Measurements from ENCODE around the gene MYO1D.
"Not testable (repeated sequence)": the region's sequence is repeated elsewhere in the genome, so short reads cannot be mapped to it uniquely, and the experiment has no call there.

Gene MYO1D

GRCh38 chr17:32651084-32651483 is 225.8 kb downstream of the MYO1D start:
- no peaks in the 10 kb centered on the region for H3K27me3 ChIP-seq (ENCODE audit: control insufficient read depth in 1 of 2, insufficient read depth in 2 of 2, low read length in 2 of 2)
- H3K9ac ChIP-seq (ENCODE audit: low read length in 2 of 2) = no peak overlapping the region
- H3K36me3 ChIP-seq (ENCODE audit: control insufficient read depth in 2 of 2, insufficient read depth in 2 of 2, low read length in 2 of 2) = peaks cover 5 to 6% of the 10 kb centered on the region in 2 donors
- H3K4me3 ChIP-seq (ENCODE audit: low read length in 2 of 2) = no peak overlapping the region
- H3K4me1 ChIP-seq (ENCODE audit: control insufficient read depth, insufficient read depth, low read length) = no peaks in the 10 kb centered on the region
- peaks cover 0 to 4% of the 10 kb centered on the region in 2 donors for H3K9me3 ChIP-seq (ENCODE audit: control insufficient read depth in 2 of 2, low read length in 2 of 2)
- H3K27ac ChIP-seq (ENCODE audit: low read length) = no peak overlapping the region

GRCh38 chr17:32648450-32648849 is 228.5 kb downstream of the MYO1D start:
- no peak overlapping the region for H3K4me3 ChIP-seq (ENCODE audit: low read length in 2 of 2)
- H3K9ac ChIP-seq (ENCODE audit: low read length in 2 of 2) = no peak overlapping the region
- no peaks in the 10 kb centered on the region for H3K4me1 ChIP-seq (ENCODE audit: control insufficient read depth, insufficient read depth, low read length)
- H3K36me3 ChIP-seq (ENCODE audit: control insufficient read depth in 2 of 2, insufficient read depth in 2 of 2, low read length in 2 of 2) = peaks cover 3 to 5% of the 10 kb centered on the region in 2 donors
- H3K9me3 ChIP-seq (ENCODE audit: control insufficient read depth in 2 of 2, low read length in 2 of 2) = peaks cover 0 to 4% of the 10 kb centered on the region in 2 donors
- H3K27ac ChIP-seq (ENCODE audit: low read length) = no peak overlapping the region
- H3K27me3 ChIP-seq (ENCODE audit: control insufficient read depth in 1 of 2, insufficient read depth in 2 of 2, low read length in 2 of 2) = no peaks in the 10 kb centered on the region

GRCh38 chr17:32646941-32647340 is 230.0 kb downstream of the MYO1D start:
- Histone ChIP-seq H3K27me3 (ENCODE audit: control insufficient read depth in 1 of 2, insufficient read depth in 2 of 2, low read length in 2 of 2) (no peaks in the 10 kb centered on the region), H3K4me3 (ENCODE audit: low read length in 2 of 2) (no peak overlapping the region), H3K9ac (ENCODE audit: low read length in 2 of 2) (no peak overlapping the region), H3K36me3 (ENCODE audit: control insufficient read depth in 2 of 2, insufficient read depth in 2 of 2, low read length in 2 of 2) (peaks cover 3 to 5% of the 10 kb centered on the region in 2 donors), H3K27ac (ENCODE audit: low read length) (no peak overlapping the region), H3K4me1 (ENCODE audit: control insufficient read depth, insufficient read depth, low read length) (no peaks in the 10 kb centered on the region), H3K9me3 (ENCODE audit: control insufficient read depth in 2 of 2, low read length in 2 of 2) (peaks cover 0 to 4% of the 10 kb centered on the region in 2 donors)

GRCh38 chr17:32641514-32641913 is 235.4 kb downstream of the MYO1D start:
- not testable (repeated sequence) for H3K9ac ChIP-seq (ENCODE audit: low read length in 2 of 2); H3K4me3 ChIP-seq (ENCODE audit: low read length in 2 of 2); H3K9me3 ChIP-seq (ENCODE audit: control insufficient read depth in 2 of 2, low read length in 2 of 2); H3K27me3 ChIP-seq (ENCODE audit: control insufficient read depth in 1 of 2, insufficient read depth in 2 of 2, low read length in 2 of 2); H3K36me3 ChIP-seq (ENCODE audit: control insufficient read depth in 2 of 2, insufficient read depth in 2 of 2, low read length in 2 of 2); H3K27ac ChIP-seq (ENCODE audit: low read length); H3K4me1 ChIP-seq (ENCODE audit: control insufficient read depth, insufficient read depth, low read length)

GRCh38 chr17:32636598-32637218 is 240.2 kb downstream of the MYO1D start:
- no peaks in the 10 kb centered on the region for H3K27me3 ChIP-seq (ENCODE audit: control insufficient read depth in 1 of 2, insufficient read depth in 2 of 2, low read length in 2 of 2)
- H3K9ac ChIP-seq (ENCODE audit: low read length in 2 of 2) = no peak overlapping the region
- no peaks in the 10 kb centered on the region for H3K9me3 ChIP-seq (ENCODE audit: control insufficient read depth in 2 of 2, low read length in 2 of 2)
- no peak overlapping the region for H3K4me3 ChIP-seq (ENCODE audit: low read length in 2 of 2)
- no peak overlapping the region for H3K27ac ChIP-seq (ENCODE audit: low read length)
- peaks cover 0 to 2% of the 10 kb centered on the region in 2 donors for H3K36me3 ChIP-seq (ENCODE audit: control insufficient read depth in 2 of 2, insufficient read depth in 2 of 2, low read length in 2 of 2)
- no peaks in the 10 kb centered on the region for H3K4me1 ChIP-seq (ENCODE audit: control insufficient read depth, insufficient read depth, low read length)

GRCh38 chr17:32634167-32634566 is 242.8 kb downstream of the MYO1D start:
- no peak overlapping the region for H3K4me3 ChIP-seq (ENCODE audit: low read length in 2 of 2)

GRCh38 chr17:32631341-32632096 is 245.4 kb downstream of the MYO1D start:
- H3K27ac ChIP-seq (ENCODE audit: low read length) = no peak overlapping the region
- no peak overlapping the region for H3K9ac ChIP-seq (ENCODE audit: low read length in 2 of 2)
- no peaks in the 10 kb centered on the region for H3K4me1 ChIP-seq (ENCODE audit: control insufficient read depth, insufficient read depth, low read length)
- H3K36me3 ChIP-seq (ENCODE audit: control insufficient read depth in 2 of 2, insufficient read depth in 2 of 2, low read length in 2 of 2) = peaks cover 0 to 2% of the 10 kb centered on the region in 2 donors
- no peaks in the 10 kb centered on the region for H3K27me3 ChIP-seq (ENCODE audit: control insufficient read depth in 1 of 2, insufficient read depth in 2 of 2, low read length in 2 of 2)
- no peaks in the 10 kb centered on the region for H3K9me3 ChIP-seq (ENCODE audit: control insufficient read depth in 2 of 2, low read length in 2 of 2)
- H3K4me3 ChIP-seq (ENCODE audit: low read length in 2 of 2) = no peak overlapping the region

More at GRCh38 chr17:32634167-32634566, 242.8 kb downstream of the MYO1D start:
- H3K27ac ChIP-seq (ENCODE audit: low read length) = no peak overlapping the region
- no peaks in the 10 kb centered on the region for H3K27me3 ChIP-seq (ENCODE audit: control insufficient read depth in 1 of 2, insufficient read depth in 2 of 2, low read length in 2 of 2)
- H3K4me1 ChIP-seq (ENCODE audit: control insufficient read depth, insufficient read depth, low read length) = no peaks in the 10 kb centered on the region
- no peaks in the 10 kb centered on the region for H3K9me3 ChIP-seq (ENCODE audit: control insufficient read depth in 2 of 2, low read length in 2 of 2)
- peaks cover 0 to 2% of the 10 kb centered on the region in 2 donors for H3K36me3 ChIP-seq (ENCODE audit: control insufficient read depth in 2 of 2, insufficient read depth in 2 of 2, low read length in 2 of 2)
- H3K9ac ChIP-seq (ENCODE audit: low read length in 2 of 2) = no peak overlapping the region

- no peak overlapping the region for H3K4me3 ChIP-seq (ENCODE audit: low read length in 2 of 2)
- H3K27me3 ChIP-seq (ENCODE audit: control insufficient read depth in 1 of 2, insufficient read depth in 2 of 2, low read length in 2 of 2) = no peaks in the 10 kb centered on the region
- H3K9ac ChIP-seq (ENCODE audit: low read length in 2 of 2) = no peak overlapping the region
- H3K9me3 ChIP-seq (ENCODE audit: control insufficient read depth in 2 of 2, low read length in 2 of 2) = no peaks in the 10 kb centered on the region
- no peaks in the 10 kb centered on the region for H3K36me3 ChIP-seq (ENCODE audit: control insufficient read depth in 2 of 2, insufficient read depth in 2 of 2, low read length in 2 of 2)
- H3K4me1 ChIP-seq (ENCODE audit: control insufficient read depth, insufficient read depth, low read length) = no peaks in the 10 kb centered on the region
- H3K27ac ChIP-seq (ENCODE audit: low read length) = no peak overlapping the region
Observed at GRCh38 chr17:32629563-32630190, 247.2 kb downstream of the MYO1D start.

GRCh38 chr17:32628271-32629044 is 248.5 kb downstream of the MYO1D start:
- Histone ChIP-seq H3K4me1 (ENCODE audit: control insufficient read depth, insufficient read depth, low read length) (no peaks in the 10 kb centered on the region), H3K9me3 (ENCODE audit: control insufficient read depth in 2 of 2, low read length in 2 of 2) (no peaks in the 10 kb centered on the region), H3K36me3 (ENCODE audit: control insufficient read depth in 2 of 2, insufficient read depth in 2 of 2, low read length in 2 of 2) (no peaks in the 10 kb centered on the region), H3K4me3 (ENCODE audit: low read length in 2 of 2) (no peak overlapping the region), H3K27ac (ENCODE audit: low read length) (no peak overlapping the region), H3K9ac (ENCODE audit: low read length in 2 of 2) (no peak overlapping the region), H3K27me3 (ENCODE audit: control insufficient read depth in 1 of 2, insufficient read depth in 2 of 2, low read length in 2 of 2) (no peaks in the 10 kb centered on the region)

GRCh38 chr17:32627239-32627996 is 249.5 kb downstream of the MYO1D start:
- no peaks in the 10 kb centered on the region for H3K9me3 ChIP-seq (ENCODE audit: control insufficient read depth in 2 of 2, low read length in 2 of 2)
- no peaks in the 10 kb centered on the region for H3K36me3 ChIP-seq (ENCODE audit: control insufficient read depth in 2 of 2, insufficient read depth in 2 of 2, low read length in 2 of 2)
- no peak overlapping the region for H3K27ac ChIP-seq (ENCODE audit: low read length)
- H3K27me3 ChIP-seq (ENCODE audit: control insufficient read depth in 1 of 2, insufficient read depth in 2 of 2, low read length in 2 of 2) = no peaks in the 10 kb centered on the region
- no peak overlapping the region for H3K9ac ChIP-seq (ENCODE audit: low read length in 2 of 2)
- H3K4me3 ChIP-seq (ENCODE audit: low read length in 2 of 2) = no peak overlapping the region
- H3K4me1 ChIP-seq (ENCODE audit: control insufficient read depth, insufficient read depth, low read length) = no peaks in the 10 kb centered on the region
